ENCODE results near the gene POU6F2. TPM values are rescaled to one million over a fixed set of nuclear protein-coding genes. Genes with fewer than 3 reads are reported as not detected.

POU6F2 gene
- polyA plus RNA-seq, 2 of the 4 experiments (the other 2 are of a cell fraction) = not detected

DNA sequence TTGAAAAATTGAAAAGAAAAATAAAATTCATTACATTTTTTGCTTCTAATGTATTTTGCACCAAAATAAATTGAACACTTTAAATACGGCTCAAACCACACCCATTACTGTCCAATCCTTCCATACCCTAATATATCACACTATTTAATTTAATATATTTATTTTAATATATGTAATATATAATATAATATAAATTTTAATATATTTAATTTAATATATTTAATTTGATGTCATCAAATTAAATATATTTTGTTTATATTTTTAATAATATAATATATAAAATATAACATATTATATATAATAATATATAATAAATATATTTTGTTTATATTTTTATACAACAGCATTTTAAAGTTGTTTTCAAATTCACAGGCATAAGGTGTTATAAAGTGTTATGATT is 15.7 kb upstream of the POU6F2 start:
- DNase-seq (ENCODE audit: low read depth in 1 of 2, low spot score in 1 of 2) = no peak
- Histone ChIP-seq H3K27ac (no peak overlapping the region), H3K4me2 (no peak overlapping the region), H3K4me1 (no peaks in the 10 kb centered on the region), H3K4me3 (no peak overlapping the region), H3K9me3 (peaks cover 2% of the 10 kb centered on the region; the same call in 2 of the 3 replicates)
- CTCF ChIA-PET = no interaction called here
- POLR2A ChIA-PET = no interaction called here
- WGBS (ENCODE audit: missing lambda C conversion rate) = 17% methylated on average over 1 of the region's 1 CpG
- ATAC-seq = no peak
- no peak for FAIRE-seq
- TF ChIP-seq RNF2 (IDR thresholded peaks at IDR 0.05; ENCODE audit: borderline replicate concordance, low read depth) (no peak), JUNB (IDR thresholded peaks at IDR 0.05) (no peak), CHD2 (IDR thresholded peaks at IDR 0.05; ENCODE audit: low read length, partially characterized antibody) (no peak), ZC3H11A (IDR thresholded peaks at IDR 0.05) (no peak), EP300 (IDR thresholded peaks at IDR 0.05) (no peak), ZSCAN20 (CRISPR knock-in tag; IDR thresholded peaks at IDR 0.05) (no peak), PHF8 (IDR thresholded peaks at IDR 0.05; ENCODE audit: borderline replicate concordance, low read depth) (no peak), HOXA7 (CRISPR knock-in tag; IDR thresholded peaks at IDR 0.05) (no peak), MYC (IDR thresholded peaks at IDR 0.05; ENCODE audit: borderline replicate concordance, low read length) (no peak), KDM1A (IDR thresholded peaks at IDR 0.05; ENCODE audit: low read depth) (no peak), POLR2A (IDR thresholded peaks at IDR 0.05; ENCODE audit: low read length) (no peak), TP53 (CRISPR knock-in tag; IDR thresholded peaks at IDR 0.05) (no peak), ESRRA (IDR thresholded peaks at IDR 0.05; ENCODE audit: borderline replicate concordance, low read length) (no peak)
- TF ChIP-seq, protein P1, sequence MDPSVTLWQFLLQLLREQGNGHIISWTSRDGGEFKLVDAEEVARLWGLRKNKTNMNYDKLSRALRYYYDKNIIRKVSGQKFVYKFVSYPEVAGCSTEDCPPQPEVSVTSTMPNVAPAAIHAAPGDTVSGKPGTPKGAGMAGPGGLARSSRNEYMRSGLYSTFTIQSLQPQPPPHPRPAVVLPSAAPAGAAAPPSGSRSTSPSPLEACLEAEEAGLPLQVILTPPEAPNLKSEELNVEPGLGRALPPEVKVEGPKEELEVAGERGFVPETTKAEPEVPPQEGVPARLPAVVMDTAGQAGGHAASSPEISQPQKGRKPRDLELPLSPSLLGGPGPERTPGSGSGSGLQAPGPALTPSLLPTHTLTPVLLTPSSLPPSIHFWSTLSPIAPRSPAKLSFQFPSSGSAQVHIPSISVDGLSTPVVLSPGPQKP (IDR thresholded peaks at IDR 0.05; ENCODE audit: low read depth, low read length) = no peak
- TF ChIP-seq, protein P2, sequence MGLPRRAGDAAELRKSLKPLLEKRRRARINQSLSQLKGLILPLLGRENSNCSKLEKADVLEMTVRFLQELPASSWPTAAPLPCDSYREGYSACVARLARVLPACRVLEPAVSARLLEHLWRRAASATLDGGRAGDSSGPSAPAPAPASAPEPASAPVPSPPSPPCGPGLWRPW (IDR thresholded peaks at IDR 0.05) = no peak
- TF ChIP-seq, protein P3, sequence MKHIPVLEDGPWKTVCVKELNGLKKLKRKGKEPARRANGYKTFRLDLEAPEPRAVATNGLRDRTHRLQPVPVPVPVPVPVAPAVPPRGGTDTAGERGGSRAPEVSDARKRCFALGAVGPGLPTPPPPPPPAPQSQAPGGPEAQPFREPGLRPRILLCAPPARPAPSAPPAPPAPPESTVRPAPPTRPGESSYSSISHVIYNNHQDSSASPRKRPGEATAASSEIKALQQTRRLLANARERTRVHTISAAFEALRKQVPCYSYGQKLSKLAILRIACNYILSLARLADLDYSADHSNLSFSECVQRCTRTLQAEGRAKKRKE (CRISPR knock-in tag; IDR thresholded peaks at IDR 0.05; ENCODE audit: low read depth) = no peak

DNA sequence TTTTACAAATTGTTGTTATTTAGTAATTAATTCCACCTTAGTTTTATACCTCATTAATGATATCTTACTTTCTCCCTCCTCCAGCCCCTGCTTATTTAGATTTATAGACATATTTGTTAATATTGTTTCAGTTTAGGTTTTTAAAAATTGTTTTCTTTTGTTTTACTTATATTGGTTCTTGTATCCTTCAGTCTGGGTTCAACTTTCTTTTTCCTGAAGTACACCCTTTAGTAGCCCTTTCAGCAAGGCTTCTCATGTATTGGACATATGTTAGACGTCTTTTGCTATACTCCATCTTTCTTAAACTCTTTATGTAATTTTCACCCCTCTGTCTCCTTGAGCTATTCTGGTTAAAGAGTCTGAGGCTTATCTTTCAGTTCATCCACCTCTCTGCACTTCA is 12.8 kb upstream of the POU6F2 start:
- DNase-seq (ENCODE audit: low read depth in 1 of 2, low spot score in 1 of 2) = no peak
- no peak for FAIRE-seq
- no peak overlapping the region for H3K4me3 ChIP-seq
- H3K27ac ChIP-seq = no peak overlapping the region
- ChIA-PET CTCF (no interaction called here), POLR2A (no interaction called here)
- no peak for TF ChIP-seq FOSL2 (IDR thresholded peaks at IDR 0.05)
- TF ChIP-seq FOSL2 (CRISPR knock-in tag; IDR thresholded peaks at IDR 0.05) = no peak
- TF ChIP-seq RAD21 (conservative IDR thresholded peaks at IDR 0.05 in 1 of 2, IDR thresholded peaks at IDR 0.05 in 1 of 2) = no peak
- TF ChIP-seq, protein P4, sequence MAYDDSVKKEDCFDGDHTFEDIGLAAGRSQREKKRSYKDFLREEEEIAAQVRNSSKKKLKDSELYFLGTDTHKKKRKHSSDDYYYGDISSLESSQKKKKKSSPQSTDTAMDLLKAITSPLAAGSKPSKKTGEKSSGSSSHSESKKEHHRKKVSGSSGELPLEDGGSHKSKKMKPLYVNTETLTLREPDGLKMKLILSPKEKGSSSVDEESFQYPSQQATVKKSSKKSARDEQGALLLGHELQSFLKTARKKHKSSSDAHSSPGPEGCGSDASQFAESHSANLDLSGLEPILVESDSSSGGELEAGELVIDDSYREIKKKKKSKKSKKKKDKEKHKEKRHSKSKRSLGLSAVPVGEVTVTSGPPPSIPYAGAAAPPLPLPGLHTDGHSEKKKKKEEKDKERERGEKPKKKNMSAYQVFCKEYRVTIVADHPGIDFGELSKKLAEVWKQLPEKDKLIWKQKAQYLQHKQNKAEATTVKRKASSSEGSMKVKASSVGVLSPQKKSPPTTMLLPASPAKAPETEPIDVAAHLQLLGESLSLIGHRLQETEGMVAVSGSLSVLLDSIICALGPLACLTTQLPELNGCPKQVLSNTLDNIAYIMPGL (CRISPR knock-in tag; IDR thresholded peaks at IDR 0.05; ENCODE audit: borderline replicate concordance) = no peak
- no peak for TF ChIP-seq CBX2 (IDR thresholded peaks at IDR 0.05; ENCODE audit: borderline replicate concordance, low read depth)
- TF ChIP-seq JUN (IDR thresholded peaks at IDR 0.05) = no peak
- no peaks in the 10 kb centered on the region for H3K4me1 ChIP-seq
- WGBS (ENCODE audit: missing lambda C conversion rate) = 0% methylated on average over 1 of the region's 1 CpG
- no peak overlapping the region for H3K4me2 ChIP-seq
- ATAC-seq = no peak
- peaks cover 2% of the 10 kb centered on the region; the same call in 2 of the 3 replicates for H3K9me3 ChIP-seq

DNA sequence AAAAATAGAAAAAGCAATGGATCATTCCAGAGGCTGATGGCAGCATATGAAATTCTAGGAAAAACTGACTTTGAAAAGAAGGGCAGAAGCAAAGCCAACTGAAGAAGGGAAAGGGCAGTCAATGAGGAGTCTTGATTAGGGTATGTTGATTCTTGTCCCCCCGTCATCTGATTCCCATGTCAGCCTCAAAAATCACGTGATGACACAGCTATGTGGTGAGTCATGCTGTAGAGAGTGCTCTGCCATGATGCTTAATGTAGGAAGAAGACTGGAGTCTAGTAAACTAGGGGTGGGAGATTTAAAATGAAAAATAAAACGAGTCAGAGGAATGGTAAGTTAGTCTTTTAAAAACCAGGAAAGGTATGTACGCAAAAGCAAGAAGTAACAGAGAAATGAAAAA is 3.9 kb upstream of the POU6F2 start:
- ATAC-seq = no peak
- DNase-seq (ENCODE audit: low read depth in 1 of 2, low spot score in 1 of 2) = no peak
- H3K4me2 ChIP-seq = no peak overlapping the region
- H3K4me3 ChIP-seq = no peak overlapping the region
- no peak for FAIRE-seq
- 6% methylated on average over 4 of the region's 4 CpGs for WGBS (ENCODE audit: missing lambda C conversion rate)
- no peak overlapping the region for H3K27ac ChIP-seq
- no peaks in the 10 kb centered on the region for H3K9me3 ChIP-seq
- ChIA-PET CTCF (no interaction called here), POLR2A (no interaction called here)
- no peaks in the 10 kb centered on the region for H3K4me1 ChIP-seq
- no peak for TF ChIP-seq RARB (CRISPR knock-in tag; IDR thresholded peaks at IDR 0.05)
- TF ChIP-seq, protein P2 (IDR thresholded peaks at IDR 0.05) = no peak
- no peak for TF ChIP-seq MAZ (IDR thresholded peaks at IDR 0.05; ENCODE audit: borderline replicate concordance, low read depth, low read length)
- TF ChIP-seq, protein P5, sequence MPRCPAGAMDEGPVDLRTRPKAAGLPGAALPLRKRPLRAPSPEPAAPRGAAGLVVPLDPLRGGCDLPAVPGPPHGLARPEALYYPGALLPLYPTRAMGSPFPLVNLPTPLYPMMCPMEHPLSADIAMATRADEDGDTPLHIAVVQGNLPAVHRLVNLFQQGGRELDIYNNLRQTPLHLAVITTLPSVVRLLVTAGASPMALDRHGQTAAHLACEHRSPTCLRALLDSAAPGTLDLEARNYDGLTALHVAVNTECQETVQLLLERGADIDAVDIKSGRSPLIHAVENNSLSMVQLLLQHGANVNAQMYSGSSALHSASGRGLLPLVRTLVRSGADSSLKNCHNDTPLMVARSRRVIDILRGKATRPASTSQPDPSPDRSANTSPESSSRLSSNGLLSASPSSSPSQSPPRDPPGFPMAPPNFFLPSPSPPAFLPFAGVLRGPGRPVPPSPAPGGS (IDR thresholded peaks at IDR 0.05) = no peak
- no peak for TF ChIP-seq ZC3H11A (IDR thresholded peaks at IDR 0.05)
- no peak for TF ChIP-seq EHMT2 (IDR thresholded peaks at IDR 0.05; ENCODE audit: low read depth)
- no peak for TF ChIP-seq FOSL2 (IDR thresholded peaks at IDR 0.05)
- peak; percentile 10; the same call in 1 of the 2 replicates for TF ChIP-seq FOSL2 (CRISPR knock-in tag; IDR thresholded peaks at IDR 0.05)
- no peak for TF ChIP-seq MYC (IDR thresholded peaks at IDR 0.05; ENCODE audit: borderline replicate concordance, low read length)
